H1 (cell line): ENCODE measurements around the gene IFNB1. TPM values are rescaled to one million over a fixed set of nuclear protein-coding genes. Genes with fewer than 3 reads are reported as not detected.

ENCODE experiments used
- CTCF ChIA-PET: fragments of 300-600 bp; sonication (Branson Sonifier 250); formaldehyde crosslinking; loops from one replicate; lab custom pipeline; 2021; ENCODE audit not compliant: partially characterized antibody; lab: Charles Lee
- POLR2A ChIA-PET: fragments of 300-600 bp; sonication (Branson Sonifier 250); formaldehyde crosslinking; loops from one replicate; lab custom pipeline; 2021; ENCODE audit warnings: inconsistent platforms; ENCODE audit not compliant: partially characterized antibody; lab: Charles Lee
- DNase-seq, 2 experiments: peaks; one replicate each; pipeline versions ENCODE4 v3.0.0 to v3.0.0-alpha.2; 2010 to 2022; ENCODE audit warnings: low spot score in 2 of 2, low read depth in 1 of 2, mixed read lengths in 1 of 2
- FAIRE-seq: peaks from 2 replicates; lab custom pipeline; 2011; peaks lifted over from hg19 to GRCh38; lab: Jason Lieb, UNC
- H2AFZ ChIP-seq: 2 replicates; pipeline ENCODE4 v1.8.1; 2012; ENCODE audit warnings: low read length, inconsistent platforms
- H2AK5ac ChIP-seq: 2 replicates; pipeline ENCODE4 v1.6.1; 2013; ENCODE audit warnings: low read depth, low read length
- H2BK120ac ChIP-seq: replicated peaks from 2 replicates; pipeline ENCODE3; 2013; ENCODE audit warnings: low read depth, low read length, inconsistent platforms
- H2BK12ac ChIP-seq: 2 replicates; pipeline ENCODE4 v1.6.1; 2013; ENCODE audit warnings: low read depth, low read length
- H2BK15ac ChIP-seq: 2 replicates; pipeline ENCODE4 v1.6.1; 2013; ENCODE audit warnings: low read length
- H2BK20ac ChIP-seq: 2 replicates; pipeline ENCODE4 v1.6.1; 2013; ENCODE audit warnings: low read length
- H2BK5ac ChIP-seq: 2 replicates; pipeline ENCODE4 v1.6.1; 2013; ENCODE audit warnings: low read depth, low read length
- H3K14ac ChIP-seq: 2 replicates; pipeline ENCODE4 v1.6.1; 2013; ENCODE audit warnings: inconsistent platforms; ENCODE audit not compliant: insufficient read length
- H3K18ac ChIP-seq: 2 replicates; pipeline ENCODE4 v1.6.1; 2013; ENCODE audit warnings: low read length; ENCODE audit errors: extremely low read depth
- H3K23ac ChIP-seq: 2 replicates; pipeline ENCODE4 v1.6.1; 2013; ENCODE audit warnings: inconsistent platforms; ENCODE audit not compliant: insufficient read length
- H3K23me2 ChIP-seq: 2 replicates; pipeline ENCODE4 v1.6.1; 2013; ENCODE audit warnings: low read depth, low read length
- H3K27ac ChIP-seq: 2 replicates; pipeline ENCODE4 v1.6.1; 2011; ENCODE audit warnings: low read depth, low read length, inconsistent platforms
- H3K27me3 ChIP-seq, 4 experiments: replicated peaks in 1 of 4; 1 replicate in 1 of 4; 2 replicates in 3 of 4; pipeline versions ENCODE4 v1.6.1 to v1.8.1; 2011 to 2013; ENCODE audit warnings: low read length in 3 of 4, mild to moderate bottlenecking in 3 of 4, inconsistent platforms in 2 of 4, mixed read lengths in 2 of 4, moderate library complexity in 1 of 4; ENCODE audit not compliant: control insufficient read depth in 3 of 4, insufficient read depth in 3 of 4; ENCODE audit errors: extremely low read depth in 1 of 4
- H3K36me3 ChIP-seq, 4 experiments: 2 replicates each; pipeline versions ENCODE4 v1.6.1 to v1.8.1; 2011 to 2013; ENCODE audit warnings: mild to moderate bottlenecking in 4 of 4, low read length in 3 of 4, moderate library complexity in 2 of 4, control low read depth in 1 of 4, inconsistent platforms in 1 of 4; ENCODE audit not compliant: insufficient read depth in 4 of 4, control insufficient read depth in 2 of 4
- H3K4ac ChIP-seq: replicated peaks from 2 replicates; pipeline ENCODE3; 2013; ENCODE audit warnings: low read length, low read depth, mixed read lengths, inconsistent platforms; ENCODE audit not compliant: insufficient read length
- H3K4me1 ChIP-seq, 4 experiments: replicated peaks in 1 of 4; 1 replicate in 1 of 4; 2 replicates in 3 of 4; pipeline versions ENCODE4 v1.6.1 to v1.8.1; 2011 to 2013; ENCODE audit warnings: low read length in 3 of 4, inconsistent platforms in 2 of 4, mixed read lengths in 1 of 4; ENCODE audit not compliant: insufficient read depth in 4 of 4, control insufficient read depth in 3 of 4
- H3K4me2 ChIP-seq, 2 experiments: 2 replicates each; pipeline versions ENCODE4 v1.6.1 to v1.8.1; 2011 to 2013; ENCODE audit warnings: low read depth in 2 of 2, low read length in 2 of 2, control low read depth in 1 of 2, inconsistent platforms in 1 of 2, mild to moderate bottlenecking in 1 of 2; ENCODE audit not compliant: insufficient read depth in 1 of 2
- H3K4me3 ChIP-seq, 4 experiments: fragments of 200-600, 300-600 bp in 1 of 4; sonication (generic), shearing (Covaris generic), sonication (Bioruptor Twin) in 1 of 4; 2 replicates each; pipeline versions ENCODE4 v1.5.1 to v1.8.1; 2011 to 2016; ENCODE audit warnings: low read length in 4 of 4, low read depth in 3 of 4, control low read depth in 2 of 4, inconsistent platforms in 2 of 4, mild to moderate bottlenecking in 2 of 4, mixed read lengths in 1 of 4, moderate library complexity in 1 of 4; ENCODE audit not compliant: insufficient read depth in 2 of 4; ENCODE audit errors: extremely low read depth in 1 of 4
- H3K56ac ChIP-seq: replicated peaks from 2 replicates; pipeline ENCODE3; 2013; ENCODE audit warnings: low read depth, mild to moderate bottlenecking, mixed read lengths, low read length, inconsistent platforms; ENCODE audit not compliant: insufficient read length
- H3K79me1 ChIP-seq: 2 replicates; pipeline ENCODE4 v1.6.1; 2013; ENCODE audit warnings: low read depth, low read length, control low read depth
- H3K79me2 ChIP-seq, 2 experiments: 2 replicates each; pipeline versions ENCODE4 v1.6.1 to v1.8.1; 2012 to 2013; ENCODE audit warnings: low read length in 2 of 2, mild to moderate bottlenecking in 2 of 2, inconsistent platforms in 1 of 2; ENCODE audit not compliant: insufficient read depth in 2 of 2, control insufficient read depth in 1 of 2
- H3K9ac ChIP-seq, 4 experiments: replicated peaks in 1 of 4; 1 replicate in 1 of 4; 2 replicates in 3 of 4; pipeline versions ENCODE4 v1.6.1 to v1.8.1; 2011 to 2013; ENCODE audit warnings: low read depth in 3 of 4, low read length in 3 of 4, control low read depth in 2 of 4, mild to moderate bottlenecking in 2 of 4, moderate library complexity in 2 of 4, inconsistent platforms in 1 of 4; ENCODE audit errors: extremely low read depth in 1 of 4
- H3K9me3 ChIP-seq, 2 experiments: 2 replicates each; pipeline versions ENCODE4 v1.6.1 to v1.8.1; 2012 to 2013; ENCODE audit warnings: mild to moderate bottlenecking in 2 of 2, moderate library complexity in 2 of 2, control low read depth in 1 of 2, inconsistent platforms in 1 of 2, low read depth in 1 of 2, low read length in 1 of 2, mixed read lengths in 1 of 2; ENCODE audit not compliant: insufficient read depth in 2 of 2
- H4K20me1 ChIP-seq, 2 experiments: replicated peaks in 1 of 2; 2 replicates each; pipeline versions ENCODE3 to v1.8.1; 2011 to 2013; ENCODE audit warnings: inconsistent platforms in 2 of 2, low read length in 2 of 2, mild to moderate bottlenecking in 1 of 2; ENCODE audit not compliant: insufficient read depth in 2 of 2, control insufficient read depth in 1 of 2
- H4K5ac ChIP-seq: 2 replicates; pipeline ENCODE4 v1.6.1; 2013; ENCODE audit warnings: low read length, low read depth, mixed read lengths, inconsistent platforms; ENCODE audit not compliant: insufficient read length
- H4K8ac ChIP-seq: 2 replicates; pipeline ENCODE4 v1.8.0; 2013; ENCODE audit warnings: mild to moderate bottlenecking, moderate library complexity, low read length, inconsistent platforms; ENCODE audit not compliant: insufficient read depth; ENCODE audit errors: extremely low read depth
- H4K91ac ChIP-seq: replicated peaks from 2 replicates; pipeline ENCODE3; 2013; ENCODE audit warnings: low read length, mixed read lengths, inconsistent platforms; ENCODE audit not compliant: insufficient read length
- ATF3 ChIP-seq: IDR thresholded peaks from 2 replicates; pipeline ENCODE4 v1.6.1; 2011; ENCODE audit warnings: low read depth, mild to moderate bottlenecking, low read length; ENCODE audit not compliant: insufficient read depth
- BACH1 ChIP-seq: IDR thresholded peaks from 2 replicates; pipeline ENCODE4 v1.6.1; 2012; ENCODE audit warnings: low read length, improper control_type of control experiment
- CEBPB ChIP-seq: IDR thresholded peaks from 2 replicates; pipeline ENCODE4 v1.6.1; 2012; ENCODE audit warnings: low read depth, low read length
- CTBP2 ChIP-seq: IDR thresholded peaks from 2 replicates; pipeline ENCODE4 v1.7.0; 2011; ENCODE audit warnings: borderline replicate concordance, mild to moderate bottlenecking, moderate library complexity, mixed read lengths, low read length; ENCODE audit not compliant: insufficient read depth, insufficient read length
- CTCF ChIP-seq, 3 experiments: IDR thresholded peaks; 1 replicate in 2 of 3; 2 replicates in 1 of 3; pipeline versions ENCODE4 v1.5.1 to v1.6.1; 2011; ENCODE audit warnings: low read length in 3 of 3, mild to moderate bottlenecking in 3 of 3, inconsistent platforms in 2 of 3, low read depth in 1 of 3, moderate library complexity in 1 of 3; ENCODE audit not compliant: insufficient read depth in 1 of 3; ENCODE audit errors: control extremely low read depth in 1 of 3
- E2F6 ChIP-seq: IDR thresholded peaks from 2 replicates; pipeline ENCODE4 v1.6.1; 2012; ENCODE audit warnings: inconsistent platforms
- JUND ChIP-seq: IDR thresholded peaks from 2 replicates; pipeline ENCODE4 v1.6.1; 2011; ENCODE audit warnings: mild to moderate bottlenecking, improper control_type of control experiment, low read length
- MAFK ChIP-seq: IDR thresholded peaks from 2 replicates; pipeline ENCODE4 v1.6.1; 2012; ENCODE audit warnings: low read depth, mild to moderate bottlenecking, improper control_type of control experiment, low read length
- POLR2A ChIP-seq, 2 experiments: IDR thresholded peaks; 1 replicate in 1 of 2; 2 replicates in 1 of 2; pipeline ENCODE4 v1.6.1; 2011; ENCODE audit warnings: low read depth in 2 of 2, low read length in 2 of 2, mild to moderate bottlenecking in 2 of 2; ENCODE audit errors: control extremely low read depth in 1 of 2
- POLR2AphosphoS5 ChIP-seq: IDR thresholded peaks from 2 replicates; pipeline ENCODE4 v1.6.1; 2011; ENCODE audit warnings: low read depth, low read length
- RNF2 ChIP-seq: fragments of 200-900, 300-1000 bp; sonication (generic); IDR thresholded peaks from 2 replicates; pipeline ENCODE4 v1.7.1; 2016; ENCODE audit warnings: borderline replicate concordance, low read depth, mild to moderate bottlenecking, antibody characterized with exemption, low read length; ENCODE audit not compliant: poor library complexity, severe bottlenecking; ENCODE audit errors: missing control alignments
- WGBS, 2 experiments: shearing (Covaris generic) in 1 of 2; methylation state at CpG; one replicate each; pipeline versions ENCODE4 v1.1.6 to v1.1.7; 2013 to 2015; ENCODE audit warnings: low lambda C conversion rate in 2 of 2, mixed read lengths in 2 of 2, inconsistent platforms in 1 of 2, low coverage in 1 of 2, missing lambda C conversion rate in 1 of 2; ENCODE audit not compliant: insufficient replicate concordance in 2 of 2, insufficient coverage in 1 of 2, insufficient read length in 1 of 2; ENCODE audit errors: extremely low coverage in 1 of 2, missing lambda C conversion rate in 1 of 2; 5-methylcytosine and 5-hydroxymethylcytosine counted together
- polyA plus RNA-seq, 7 experiments: library from polyadenylated mRNA; depleted of rRNA in 3 of 7; stranded (reverse) in 5 of 7; unstranded in 2 of 7; fragments of >200 nt in 5 of 7; fragments of 200-250 nt in 2 of 7; gene quantifications; 1 replicate in 5 of 7; 2 replicates in 1 of 7; 4 replicates in 1 of 7; pipeline versions ENCODE4 v1.2.1 to v1.2.3, GENCODE V29; 2011 to 2013; ENCODE audit warnings: missing spikeins in 2 of 7, mixed read lengths in 2 of 7
- total RNA-seq: library from RNA; stranded (reverse); fragmentation: NEBNext Ultra II Directional; extraction: Animal tissue kit (Norgen Biotek cat#: 25700); gene quantifications from 2 replicates; pipeline ENCODE4 v1.2.1, GENCODE V29; 2021

The IFNB1 gene
- total and polyA plus RNA-seq, 2 of the 8 experiments (the other 6 are each of a cell fraction or from before 2014, with no cell fraction given) = not detected

DNA sequence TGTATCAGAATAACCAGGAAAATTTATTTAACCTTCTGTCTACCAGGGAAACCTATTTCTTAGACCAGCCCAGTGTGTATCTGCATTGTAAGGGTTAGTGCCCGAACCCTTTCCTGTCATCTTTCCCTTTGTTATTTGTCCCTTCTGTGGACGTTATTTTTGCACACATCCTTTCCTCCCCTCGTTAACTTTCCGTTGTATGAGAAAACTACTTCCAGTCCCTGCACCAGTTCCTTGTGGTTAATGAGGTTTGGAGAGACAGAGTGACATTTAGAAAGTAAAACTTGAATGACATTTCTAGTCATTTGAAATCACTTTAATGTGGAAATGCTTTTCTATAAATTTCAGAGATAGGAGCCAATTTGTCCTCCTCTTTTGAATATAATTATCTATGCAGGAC, 4.3 kb upstream of the IFNB1 start:
- DNase-seq (no peak), FAIRE-seq (no peak)
- no peak overlapping the region for H2BK5ac ChIP-seq
- H3K79me2 ChIP-seq = no peaks in the 10 kb centered on the region
- H3K27ac ChIP-seq = no peak overlapping the region
- no peak overlapping the region for H4K91ac ChIP-seq
- H3K36me3 ChIP-seq = no peaks in the 10 kb centered on the region
- H3K18ac ChIP-seq = no peak overlapping the region
- H2BK12ac ChIP-seq = no peak overlapping the region
- H4K5ac ChIP-seq = no peak overlapping the region
- no peak overlapping the region for H3K14ac ChIP-seq
- no peak overlapping the region for H3K4me2 ChIP-seq
- no peaks in the 10 kb centered on the region for H3K4me1 ChIP-seq
- no peak overlapping the region for H3K23ac ChIP-seq
- no peaks in the 10 kb centered on the region for H4K20me1 ChIP-seq
- H3K56ac ChIP-seq = no peak overlapping the region
- ChIA-PET CTCF (no interaction called here), POLR2A (interaction anchor here (0.9 kb wide), 1 partner anchor 17 kb away, joined by 3 read pairs; no protein-coding TSS in a partner anchor)
- H3K23me2 ChIP-seq = no peaks in the 10 kb centered on the region
- H2BK20ac ChIP-seq = no peak overlapping the region
- H2BK120ac ChIP-seq = no peak overlapping the region
- 88% methylated on average over 4 of the region's 4 CpGs; no CpG with 5 or more reads in 1 of the 2 experiments for WGBS, 2 experiments
- H2BK15ac ChIP-seq = no peak overlapping the region
- no peak overlapping the region for H2AK5ac ChIP-seq
- no peak overlapping the region for H3K4ac ChIP-seq
- H3K4me3 ChIP-seq = no peak overlapping the region
- no peaks in the 10 kb centered on the region for H3K27me3 ChIP-seq
- no peaks in the 10 kb centered on the region for H3K79me1 ChIP-seq
- H3K9me3 ChIP-seq = peaks cover 3 to 4% of the 10 kb centered on the region in 2 experiments; a peak in 1 of 4 replicates
- no peak overlapping the region for H3K9ac ChIP-seq
- no peak overlapping the region for H2AFZ ChIP-seq
- H4K8ac ChIP-seq = no peak overlapping the region
- TF ChIP-seq MAFK = no peak
- no peak for TF ChIP-seq E2F6
- TF ChIP-seq BACH1 = no peak
- TF ChIP-seq POLR2AphosphoS5 = no peak
- no peak for TF ChIP-seq CTBP2
- TF ChIP-seq JUND = no peak
- no peak for TF ChIP-seq CTCF (IDR thresholded peaks at IDR 0.05; ENCODE audit: control extremely low read depth in 1 of 3, insufficient read depth in 1 of 3, low read depth in 1 of 3, low read length in 3 of 3)
- no peak for TF ChIP-seq RNF2
- no peak for TF ChIP-seq CEBPB
- no peak for TF ChIP-seq ATF3
- no peak for TF ChIP-seq POLR2A (IDR thresholded peaks at IDR 0.05; ENCODE audit: control extremely low read depth in 1 of 2, low read depth in 2 of 2, low read length in 2 of 2)
